Thoracic aorta (tissue), 2 donors: ENCODE data around the gene VSTM2L. TPM values are rescaled to one million over a fixed set of nuclear protein-coding genes. Genes with fewer than 3 reads are reported as not detected.

Experiments
- ATAC-seq: fragments of 150-250 bp; one replicate; pipeline ENCODE4 v1.8.0; 2017; ENCODE audit warnings: low read depth; ENCODE audit not compliant: insufficient number of reproducible peaks, low FRiP score
- DNase-seq: peaks from one replicate; pipeline ENCODE4 v3.0.0-alpha.2; 2020; ENCODE audit warnings: low spot score
- H3K27ac ChIP-seq, 2 donors: fragments of 200-600 bp; sonication (generic); 1 replicate in 1 of 2; 2 replicates in 1 of 2; pipeline ENCODE4 v1.5.1; 2016; ENCODE audit warnings: mild to moderate bottlenecking in 2 of 2, moderate library complexity in 2 of 2
- H3K27me3 ChIP-seq: fragments of 200-600 bp; sonication (generic); replicated peaks from 2 replicates; pipeline ENCODE4 v1.6.0; 2016; ENCODE audit warnings: mild to moderate bottlenecking; ENCODE audit not compliant: insufficient read depth
- H3K36me3 ChIP-seq: fragments of 200-600 bp; sonication (generic); one replicate; pipeline ENCODE4 v1.5.1; 2016
- H3K4me1 ChIP-seq, 2 donors: fragments of 200-600 bp; sonication (generic); 1 replicate in 1 of 2; 2 replicates in 1 of 2; pipeline versions ENCODE4 v1.5.1 to v1.6.0; 2016; ENCODE audit warnings: low read depth in 2 of 2, mild to moderate bottlenecking in 1 of 2; ENCODE audit not compliant: control insufficient read depth in 1 of 2
- H3K4me3 ChIP-seq: fragments of 200-600 bp; sonication (generic); 2 replicates; pipeline ENCODE4 v1.5.1; 2016; ENCODE audit warnings: mild to moderate bottlenecking
- H3K9me3 ChIP-seq: fragments of 200-600 bp; sonication (generic); 2 replicates; pipeline ENCODE4 v1.5.1; 2016
- CTCF ChIP-seq: fragments of 200-600 bp; sonication (generic); IDR thresholded peaks from one replicate; pipeline ENCODE4 v1.5.1; 2019; ENCODE audit warnings: antibody characterized with exemption
- total RNA-seq, 2 donors: library from RNA; depleted of rRNA; stranded (reverse); fragments of >200 nt; gene quantifications; one replicate each; pipeline versions ENCODE4 v1.1.0 to v1.2.3, GENCODE V29; 2016

The VSTM2L gene
- total RNA-seq, 2 donors from 2014 or later, result 0.68 to 5.4 TPM

- Histone ChIP-seq H3K4me1 (no peaks in the 10 kb centered on the region), H3K4me3 (no peak overlapping the region), H3K27me3 (no peaks in the 10 kb centered on the region), H3K27ac (no peak overlapping the region), H3K9me3 (no peaks in the 10 kb centered on the region), H3K36me3 (no peaks in the 10 kb centered on the region)
- no peak for ATAC-seq
- no peak for DNase-seq
- TF ChIP-seq CTCF, result no peak
These were observed 17.1 kb upstream of the VSTM2L start for GRCh38 chr20:37885593-37886503.

- H3K27me3 ChIP-seq, result no peaks in the 10 kb centered on the region
- no peaks in the 10 kb centered on the region for H3K9me3 ChIP-seq
- H3K4me3 ChIP-seq, result no peak overlapping the region
- no peak overlapping the region for H3K27ac ChIP-seq
- no peaks in the 10 kb centered on the region for H3K36me3 ChIP-seq
- H3K4me1 ChIP-seq, result no peaks in the 10 kb centered on the region
- DNase-seq (no peak), ATAC-seq (no peak)
- TF ChIP-seq CTCF, result no peak
These were observed 16.1 kb upstream of the VSTM2L start for GRCh38 chr20:37886851-37887297.

- no peak for TF ChIP-seq CTCF
- H3K36me3 ChIP-seq, result no peaks in the 10 kb centered on the region
- no peak for ATAC-seq
- DNase-seq, result no peak
- no peak overlapping the region for H3K27ac ChIP-seq
- no peak overlapping the region for H3K4me3 ChIP-seq
- no peaks in the 10 kb centered on the region for H3K27me3 ChIP-seq
- H3K4me1 ChIP-seq, result no peaks in the 10 kb centered on the region
- H3K9me3 ChIP-seq, result no peaks in the 10 kb centered on the region
These were observed 14.3 kb upstream of the VSTM2L start for GRCh38 chr20:37888641-37889040.

- no peak for ATAC-seq
- TF ChIP-seq CTCF, result no peak
These were observed 12.8 kb upstream of the VSTM2L start for GRCh38 chr20:37890108-37890507.

GRCh38 chr20:37890643-37891042 lies 12.3 kb upstream of the VSTM2L start:
- no peaks in the 10 kb centered on the region for H3K36me3 ChIP-seq
- ATAC-seq (no peak), DNase-seq (no peak)
- no peak overlapping the region for H3K27ac ChIP-seq
- no peaks in the 10 kb centered on the region for H3K4me1 ChIP-seq
- no peaks in the 10 kb centered on the region for H3K9me3 ChIP-seq
- no peaks in the 10 kb centered on the region for H3K27me3 ChIP-seq
- no peak for TF ChIP-seq CTCF
- H3K4me3 ChIP-seq, result no peak overlapping the region

More at GRCh38 chr20:37890108-37890507, 12.8 kb upstream of the VSTM2L start:
- Histone ChIP-seq H3K27me3 (no peaks in the 10 kb centered on the region), H3K36me3 (no peaks in the 10 kb centered on the region), H3K4me3 (no peak overlapping the region), H3K4me1 (no peaks in the 10 kb centered on the region), H3K27ac (no peak overlapping the region), H3K9me3 (no peaks in the 10 kb centered on the region)
- DNase-seq, result no peak
